SW480 (cell line): ENCODE results near the gene PLCL1.
"Not testable (repeated sequence)": the region's sequence is repeated elsewhere in the genome, so short reads cannot be mapped to it uniquely, and the experiment has no call there.

ENCODE experiments used
- DNase-seq: peaks from one replicate; pipeline ENCODE4 v3.0.0-alpha.2; 2016; ENCODE audit warnings: low spot score

Gene PLCL1

DNA sequence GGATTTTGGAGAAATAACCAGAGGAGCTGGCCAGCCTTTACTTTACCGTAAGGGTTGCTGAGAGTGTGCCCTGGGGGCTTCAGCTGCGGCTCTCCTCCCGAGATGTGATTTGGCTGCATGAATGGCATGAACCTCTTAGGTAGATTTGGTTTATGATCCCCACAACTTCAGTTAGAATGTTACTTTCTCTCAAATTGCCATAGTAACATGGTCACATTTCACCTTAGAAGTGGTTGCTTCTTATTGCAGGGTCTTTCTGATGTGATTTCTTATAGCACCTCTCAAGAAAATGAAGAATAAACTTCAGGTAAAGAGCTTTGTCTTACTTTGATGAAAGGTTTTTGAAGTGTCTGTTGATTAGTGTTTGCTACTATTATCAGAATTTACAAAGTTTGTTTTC, 5.6 kb downstream of the PLCL1 start:
- DNase-seq = no peak

DNA sequence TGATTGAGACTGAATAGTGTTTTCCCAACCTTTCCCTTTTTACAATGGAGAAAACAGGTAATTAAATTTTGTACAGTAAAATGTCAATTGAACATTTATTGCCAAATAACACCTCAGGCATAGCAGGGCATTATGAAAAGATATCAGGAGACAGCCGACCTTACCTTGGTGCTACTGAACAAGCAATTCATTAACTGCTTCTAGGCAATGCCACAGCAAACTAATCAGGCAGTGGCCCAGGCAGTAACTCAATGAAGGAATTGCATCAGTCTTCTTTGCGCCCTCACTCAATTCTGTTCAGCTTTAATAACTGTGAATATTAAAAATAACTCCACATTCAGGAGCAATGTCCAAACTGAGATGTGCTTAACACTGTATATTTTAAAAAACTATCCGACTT, 6.1 kb downstream of the PLCL1 start:
- DNase-seq = no peak

DNA sequence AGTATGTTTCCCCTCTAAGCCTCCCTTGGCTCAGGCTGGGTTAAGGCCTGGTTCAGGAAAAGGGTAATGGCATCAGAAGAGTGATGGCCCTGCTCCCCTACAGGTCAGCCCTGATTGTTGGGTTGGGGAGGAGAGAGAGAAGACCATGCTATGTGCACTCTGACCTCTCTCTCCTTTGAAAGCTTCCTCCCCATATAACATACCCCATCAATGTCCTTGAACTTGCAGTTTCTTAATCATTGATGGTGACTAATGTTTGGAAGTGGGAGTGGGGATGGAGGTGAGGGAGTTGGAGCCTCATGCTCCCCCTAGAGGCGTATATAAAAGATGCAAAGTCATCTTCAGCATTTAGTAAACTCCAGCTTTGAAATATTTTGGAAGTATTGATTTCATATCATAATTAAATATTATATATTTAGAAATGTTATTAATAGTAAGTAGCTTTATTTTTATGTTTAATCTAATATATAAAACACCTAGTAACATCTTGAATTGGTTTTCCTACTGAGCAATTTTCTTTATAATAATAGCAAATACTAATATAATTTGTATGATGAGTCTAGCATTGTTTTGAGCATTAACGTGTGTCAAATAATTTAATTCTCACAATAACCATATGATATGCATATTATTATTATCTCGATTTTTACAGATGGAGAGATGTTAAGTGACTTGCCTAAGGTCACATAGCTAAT, 8.8 kb downstream of the PLCL1 start:
- peak; percentile 17 for DNase-seq

DNA sequence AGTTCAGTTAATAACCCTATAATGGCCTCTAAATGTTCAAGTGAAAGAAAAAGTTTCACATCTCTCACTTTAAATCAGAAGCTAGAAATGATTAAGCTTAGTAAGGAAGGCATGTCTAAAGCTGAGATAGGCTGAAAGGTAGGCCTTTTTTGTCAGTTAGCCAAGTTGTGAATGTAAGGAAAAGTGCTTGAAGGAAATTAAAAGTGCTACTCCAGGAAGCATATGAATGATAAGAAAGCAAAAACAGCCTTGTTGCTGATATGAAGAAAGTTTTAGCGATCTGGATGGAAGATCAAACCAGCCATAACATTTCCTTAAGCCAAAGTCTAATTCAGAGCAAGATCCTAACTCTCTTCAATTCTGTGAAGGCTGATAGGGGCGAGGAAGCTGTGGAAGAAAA, 10.1 kb downstream of the PLCL1 start:
- DNase-seq = no peak

DNA sequence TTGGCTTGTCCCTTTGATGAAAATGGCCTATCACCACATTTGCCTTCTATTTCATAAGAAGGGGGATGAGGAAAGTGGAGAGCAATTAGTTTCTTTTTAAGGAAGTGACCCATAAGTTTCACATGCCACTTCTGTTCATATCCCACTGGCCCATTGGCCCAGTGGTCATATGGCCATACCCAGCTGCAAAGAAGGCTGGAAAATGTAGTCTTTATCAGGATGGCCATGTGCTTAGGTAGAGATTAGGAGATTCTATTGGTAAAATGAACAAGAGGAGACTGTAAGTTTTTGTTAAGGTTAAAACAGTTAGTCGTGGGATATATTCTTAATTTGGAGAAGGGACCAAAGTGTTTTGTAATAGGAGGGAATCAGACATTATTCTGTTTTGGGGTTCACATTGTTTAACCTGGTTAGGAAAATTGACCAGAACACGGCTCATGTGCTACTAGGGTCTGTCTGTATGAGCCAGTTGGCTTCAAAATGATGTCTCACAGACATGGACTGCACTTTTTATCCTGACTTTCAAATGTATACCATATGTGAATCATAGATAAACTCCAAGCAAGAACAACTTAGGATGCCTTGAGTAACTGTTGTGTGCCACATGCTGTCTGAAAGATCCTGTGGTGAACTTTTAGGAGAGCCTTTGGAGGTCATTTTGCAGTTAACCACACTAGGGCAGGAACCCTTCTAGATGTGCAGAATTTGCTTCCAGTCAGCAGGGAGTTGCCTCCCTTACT, 17.3 kb downstream of the PLCL1 start:
- DNase-seq = no peak

DNA sequence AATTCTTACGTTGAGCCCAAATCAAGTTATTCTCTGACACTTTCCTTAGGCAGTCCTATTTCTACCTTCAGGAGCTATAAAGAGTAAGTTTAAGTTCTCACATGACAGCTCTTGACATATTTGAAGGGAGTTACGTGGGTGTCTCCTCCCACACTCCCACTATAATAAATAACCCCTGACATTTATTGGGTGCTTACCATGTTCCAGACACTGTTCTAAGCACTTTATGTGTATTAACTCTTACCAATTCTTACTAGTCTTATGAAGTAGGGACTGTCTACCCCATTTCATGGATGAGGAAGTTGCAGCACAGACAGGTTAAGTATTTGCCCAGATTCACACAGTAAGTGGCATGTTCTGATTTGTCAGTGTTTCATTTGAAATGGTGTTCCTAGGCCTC, 17.9 kb downstream of the PLCL1 start:
- no peak for DNase-seq

DNA sequence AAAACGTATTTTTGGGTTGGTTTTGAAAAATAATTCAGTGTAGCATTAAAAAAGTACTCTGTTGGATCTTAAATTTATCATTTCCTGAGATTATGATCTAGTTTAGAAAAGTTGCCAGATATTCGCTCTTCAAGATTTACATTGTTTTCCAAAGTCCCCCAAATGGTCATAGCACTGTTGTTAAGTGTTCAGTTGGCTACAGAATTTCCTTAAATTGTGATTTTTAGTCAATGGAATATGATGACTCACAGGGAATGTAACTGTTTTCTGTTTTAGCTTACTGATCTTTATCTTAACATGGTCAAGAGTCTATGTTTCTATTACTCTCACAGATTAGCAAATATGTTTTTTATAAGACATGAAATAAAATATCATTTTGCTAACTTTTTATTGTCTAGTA, 23.2 kb downstream of the PLCL1 start:
- DNase-seq = no peak

DNA sequence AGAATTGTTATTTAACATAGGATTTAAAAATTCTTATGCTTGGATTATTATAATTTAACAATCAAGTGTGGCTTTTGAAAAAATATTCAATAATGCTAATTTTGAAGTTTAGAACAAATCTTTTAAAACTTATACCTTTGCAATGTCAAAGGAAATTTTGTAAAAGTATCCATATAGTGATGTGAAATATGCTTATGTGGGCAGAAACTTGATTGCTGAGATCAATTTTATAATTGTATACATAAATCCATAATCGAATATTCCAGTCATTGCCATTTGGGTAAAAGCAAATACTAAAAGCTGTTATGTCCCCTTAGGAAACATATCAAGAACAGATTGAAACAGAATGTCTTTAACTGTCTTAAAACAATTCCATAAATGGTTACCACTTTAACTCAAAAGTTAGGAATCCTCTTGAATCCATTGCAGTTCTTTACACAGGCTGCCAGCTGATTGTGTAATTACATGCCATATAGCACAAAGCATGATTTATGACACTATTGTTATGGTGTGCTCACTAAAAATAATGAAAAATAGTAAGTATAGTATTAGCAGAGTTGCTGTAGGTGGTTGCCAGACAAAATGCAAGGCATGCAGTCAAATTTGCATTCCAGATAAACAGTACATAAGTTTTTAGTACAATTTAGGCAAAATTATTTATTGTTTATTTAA, 24.2 kb downstream of the PLCL1 start:
- no peak for DNase-seq

DNA sequence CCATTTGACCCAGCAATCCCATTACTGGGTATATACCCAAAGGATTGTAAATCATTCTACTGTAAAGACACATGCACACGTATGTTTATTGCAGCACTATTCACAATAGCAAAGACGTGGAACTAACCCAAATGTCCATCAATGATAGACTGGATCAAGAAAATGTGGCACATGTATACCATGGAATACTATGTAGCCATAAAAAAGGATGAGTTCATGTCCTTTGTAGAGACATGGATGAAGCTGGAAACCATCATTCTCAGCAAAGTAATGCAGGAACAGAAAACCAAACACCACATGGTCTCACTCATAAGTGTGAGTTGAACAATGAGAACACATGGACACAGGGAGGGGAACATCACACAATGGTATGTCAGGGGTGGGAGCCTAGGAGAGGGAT, 30.4 kb downstream of the PLCL1 start:
- DNase-seq = not testable (repeated sequence)

DNA sequence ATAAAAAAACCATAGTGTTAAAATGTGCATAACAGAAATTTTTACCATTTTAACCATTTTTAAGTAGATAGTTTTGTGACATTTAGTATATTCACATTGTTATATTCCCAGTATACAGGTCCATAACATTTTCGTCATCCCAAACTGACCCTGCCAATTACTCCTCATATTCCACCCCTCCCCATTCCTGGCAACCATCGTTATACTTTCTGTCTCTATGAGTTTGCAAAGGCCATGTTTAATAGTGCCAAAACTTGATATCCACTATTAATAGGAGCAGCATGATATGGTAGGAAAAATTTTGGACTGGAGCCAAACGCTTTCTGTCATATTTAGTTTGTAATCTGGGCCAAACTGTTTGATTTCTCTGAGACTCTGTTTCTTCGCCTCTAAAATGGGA, 30.9 kb downstream of the PLCL1 start:
- no peak for DNase-seq

DNA sequence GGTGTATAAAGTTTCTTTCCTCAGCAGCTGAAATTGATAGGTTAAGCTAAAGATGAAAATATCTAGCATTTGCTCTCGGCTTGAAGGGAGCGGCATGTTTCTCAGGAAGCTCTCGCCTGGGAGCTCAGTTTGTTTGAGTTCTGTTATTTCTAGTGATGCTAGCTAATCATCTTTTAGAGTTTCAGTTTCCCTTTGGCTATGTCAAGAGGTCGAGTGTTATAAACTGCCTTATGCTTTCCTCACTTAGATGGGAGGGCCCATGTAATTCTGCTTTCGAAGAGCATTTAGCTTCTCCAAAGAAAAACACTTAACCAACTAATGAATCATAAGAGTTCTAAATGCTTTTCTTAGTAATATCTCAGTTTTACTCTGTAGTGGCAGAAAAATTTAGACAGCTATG, 33.6 kb downstream of the PLCL1 start:
- no peak for DNase-seq

DNA sequence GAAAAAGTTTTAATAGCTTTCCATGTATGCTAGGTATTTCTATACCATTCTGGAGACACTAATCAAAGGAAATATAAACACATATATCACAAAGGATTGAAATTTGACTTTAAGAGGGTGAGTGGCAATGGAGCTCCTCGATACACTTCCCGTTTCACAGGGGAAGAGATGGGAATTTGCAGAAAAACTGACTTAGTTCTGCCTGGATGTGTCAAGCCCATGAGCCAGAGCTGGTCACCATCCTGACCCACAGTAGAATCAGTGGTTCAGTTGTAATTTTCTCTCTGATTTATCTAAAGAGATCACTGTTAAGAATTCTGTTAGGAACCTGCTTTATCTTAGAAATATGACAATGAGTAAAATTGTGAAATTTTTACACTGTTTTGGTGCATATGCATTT, 34.2 kb downstream of the PLCL1 start:
- DNase-seq = no peak

DNA sequence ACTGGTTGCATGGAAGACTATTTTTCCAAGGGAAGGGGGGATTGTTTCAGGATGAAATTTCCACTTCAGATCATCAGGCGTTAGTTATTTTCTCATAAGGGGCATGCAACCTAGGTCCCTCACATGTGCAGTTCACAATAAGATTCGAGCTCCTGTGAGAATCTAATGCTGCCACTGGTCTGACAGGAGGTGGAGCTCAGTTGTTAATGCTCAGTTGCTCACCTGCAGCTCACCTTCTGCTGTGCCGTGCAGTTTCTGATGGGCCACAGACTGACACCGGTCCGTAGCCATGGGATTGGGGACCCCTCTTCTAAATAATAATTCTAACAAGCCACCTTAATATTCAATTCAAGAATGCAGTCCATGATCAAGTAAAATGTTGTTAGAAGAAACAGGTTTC, 34.9 kb downstream of the PLCL1 start:
- no peak for DNase-seq

DNA sequence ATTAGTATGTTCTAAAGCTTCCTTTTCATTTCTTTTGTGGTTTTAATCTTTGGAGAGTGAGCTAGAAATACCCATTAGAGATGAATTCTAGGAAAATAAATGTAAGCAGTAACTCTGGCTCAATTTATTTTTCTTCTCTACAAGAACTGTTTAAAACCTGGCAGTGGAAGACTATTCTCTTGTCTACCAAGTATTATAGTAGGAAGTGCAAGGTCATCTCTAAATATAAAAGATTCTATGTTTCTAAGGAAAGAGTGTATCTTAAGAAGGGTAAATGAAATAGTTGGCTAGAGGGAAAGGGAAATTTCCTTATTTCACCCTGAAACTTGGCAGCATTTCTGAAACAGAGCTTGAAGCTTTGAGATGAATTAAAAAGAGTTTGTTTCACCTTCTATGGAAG, 35.5 kb downstream of the PLCL1 start:
- no peak for DNase-seq

DNA sequence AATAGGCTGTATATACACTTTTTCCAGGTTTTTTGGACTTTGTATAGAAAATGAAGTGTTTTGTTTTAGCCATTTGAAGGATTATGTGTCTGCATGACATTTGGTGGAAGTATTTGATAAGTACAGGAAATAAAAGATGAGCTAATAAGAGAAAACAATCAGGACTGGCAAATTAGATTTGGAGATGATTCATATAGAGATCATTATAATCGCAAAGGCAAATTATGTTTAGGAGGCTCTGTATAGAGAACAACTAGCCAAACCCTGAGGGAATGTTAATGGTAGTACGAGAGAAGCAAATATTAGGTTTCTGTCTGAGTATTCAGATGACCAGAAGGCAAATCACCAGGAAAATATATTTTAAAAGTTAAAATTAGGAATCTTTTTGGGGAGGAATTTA, 41.7 kb downstream of the PLCL1 start:
- DNase-seq = no peak

DNA sequence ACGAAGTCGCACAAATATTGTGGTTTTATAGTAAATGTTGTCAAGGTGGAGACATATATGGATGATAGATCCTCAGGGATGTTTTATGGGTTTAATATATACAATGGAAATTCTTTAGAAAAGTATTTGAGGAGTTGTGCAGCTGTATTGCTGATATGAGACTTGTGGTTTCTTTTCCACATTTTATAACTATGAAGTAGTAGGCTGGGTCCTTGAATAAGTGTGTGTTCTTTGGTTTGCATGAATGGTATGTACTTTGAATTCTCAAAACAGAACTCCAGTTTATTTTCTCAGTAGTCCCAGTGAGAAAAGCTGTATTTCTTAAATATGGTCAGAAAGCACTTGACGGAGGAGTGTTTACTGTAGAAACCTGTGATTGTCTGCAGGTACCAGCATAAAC, 42.4 kb downstream of the PLCL1 start:
- DNase-seq = no peak

DNA sequence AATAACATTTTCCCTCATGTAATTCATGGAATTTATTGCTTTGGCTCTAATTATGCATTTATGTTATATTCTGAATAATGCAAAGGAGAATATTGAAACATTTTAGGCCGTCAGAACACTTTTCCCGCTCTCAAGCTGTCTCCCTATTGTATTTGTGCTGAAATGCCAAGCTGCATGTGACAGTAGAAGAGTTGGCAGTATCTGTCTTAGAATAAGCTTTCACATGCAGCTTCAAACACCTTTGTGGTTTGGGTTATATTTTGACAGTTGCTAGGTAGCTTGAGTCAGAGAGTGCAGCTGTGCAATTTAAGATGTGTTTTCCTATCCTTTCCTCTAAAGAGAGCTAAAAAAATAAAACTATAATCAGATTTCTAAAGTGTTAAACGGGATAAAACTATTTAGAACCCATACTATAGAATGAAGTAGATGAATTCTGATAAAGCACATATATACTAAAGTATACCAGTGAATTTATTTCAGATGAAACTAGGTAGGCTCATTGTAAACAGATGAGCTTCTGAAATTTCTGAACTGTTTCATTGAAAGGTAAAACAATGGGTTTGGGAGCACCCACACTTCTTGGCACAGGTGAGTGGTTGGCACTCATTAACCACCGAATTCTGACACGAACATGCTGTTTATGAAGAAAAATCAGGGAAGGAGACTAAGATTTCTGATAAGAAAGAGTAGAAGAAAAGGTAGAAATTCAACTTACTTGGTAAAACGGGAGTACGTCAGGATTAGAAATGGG, 43.4 kb downstream of the PLCL1 start:
- DNase-seq = no peak

DNA sequence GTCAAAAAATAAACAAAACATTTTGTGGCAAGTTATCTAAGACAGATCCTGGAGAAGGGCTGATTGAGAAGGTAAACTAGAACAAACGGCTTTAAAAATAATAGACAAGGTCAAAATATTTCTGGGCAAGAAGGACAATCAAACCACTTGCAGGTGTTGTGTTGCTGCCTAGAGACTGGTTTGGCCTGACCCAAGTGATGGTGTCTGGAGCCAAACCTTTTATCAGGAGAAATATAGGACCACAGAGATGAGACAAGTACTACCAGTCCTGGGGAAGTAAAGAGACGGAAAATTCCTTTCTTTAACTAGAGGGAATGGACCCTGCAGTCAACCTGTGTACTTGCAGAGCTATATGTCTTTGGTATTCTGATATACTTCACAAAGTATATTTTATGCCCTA, 44.2 kb downstream of the PLCL1 start:
- no peak for DNase-seq

DNA sequence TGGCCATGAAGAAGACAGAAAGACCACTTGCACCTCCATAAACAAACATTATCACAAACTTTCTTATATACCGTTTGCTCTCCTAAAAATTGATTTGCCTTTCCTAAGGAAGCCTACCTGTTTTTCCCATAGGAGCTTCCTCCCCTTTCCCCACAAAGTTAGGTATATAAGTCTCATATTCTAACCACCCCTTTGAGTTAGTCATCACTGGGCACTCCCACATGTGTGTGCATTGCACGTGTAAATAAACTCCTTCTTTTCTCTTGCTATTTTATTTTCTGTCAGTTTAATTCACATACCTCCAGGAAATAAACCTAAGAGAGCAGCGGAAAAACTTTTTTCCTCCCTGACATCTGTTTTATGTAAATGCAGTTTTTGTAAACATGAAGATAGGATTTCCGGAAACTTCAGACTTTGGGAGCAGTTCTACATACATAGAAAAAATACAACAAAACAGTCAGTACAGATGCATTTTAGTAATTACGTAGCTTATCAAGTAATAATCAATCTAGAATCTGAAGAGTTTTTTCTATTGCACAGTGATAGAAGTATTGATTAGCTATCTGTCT, 46.6 kb downstream of the PLCL1 start:
- no peak for DNase-seq

DNA sequence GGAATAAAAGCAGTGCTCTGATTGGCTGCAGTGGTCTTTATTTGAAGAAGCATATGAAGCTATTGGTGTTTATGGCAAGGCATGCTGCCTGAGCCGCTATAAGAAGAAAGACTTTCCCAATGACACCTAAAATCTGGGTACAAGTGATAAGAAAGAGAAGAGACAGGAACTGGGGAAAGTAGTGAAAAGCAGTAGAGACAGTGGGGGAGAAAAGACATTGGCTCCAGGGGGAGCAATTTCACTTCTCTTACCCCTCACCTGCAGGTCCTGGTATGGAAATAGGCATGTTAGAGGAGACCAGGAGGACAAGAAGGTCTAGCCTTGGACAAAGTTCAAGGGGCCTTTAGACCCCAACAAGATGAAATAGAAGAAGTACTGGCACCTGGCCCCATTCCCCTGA, 47.1 kb downstream of the PLCL1 start:
- DNase-seq = no peak

DNA sequence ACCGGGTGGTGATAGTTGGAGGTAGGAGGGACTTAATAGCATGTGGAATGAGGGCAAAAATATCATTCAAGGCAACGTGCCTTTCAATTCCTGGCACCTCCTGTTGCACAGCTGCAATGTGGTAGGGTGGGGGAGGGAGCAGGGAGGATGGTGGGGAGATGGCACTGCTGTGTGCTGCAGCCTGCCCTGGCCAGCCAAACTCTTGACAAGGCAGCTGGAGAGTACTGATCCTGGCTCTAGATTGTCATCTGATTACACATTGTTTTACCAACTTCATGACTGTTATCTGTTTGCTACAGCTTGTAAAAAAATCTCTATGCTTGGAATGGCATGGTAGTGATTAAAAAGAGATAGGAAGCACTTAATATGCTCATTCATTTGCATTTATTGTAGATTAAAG, 47.7 kb downstream of the PLCL1 start:
- DNase-seq = no peak

DNA sequence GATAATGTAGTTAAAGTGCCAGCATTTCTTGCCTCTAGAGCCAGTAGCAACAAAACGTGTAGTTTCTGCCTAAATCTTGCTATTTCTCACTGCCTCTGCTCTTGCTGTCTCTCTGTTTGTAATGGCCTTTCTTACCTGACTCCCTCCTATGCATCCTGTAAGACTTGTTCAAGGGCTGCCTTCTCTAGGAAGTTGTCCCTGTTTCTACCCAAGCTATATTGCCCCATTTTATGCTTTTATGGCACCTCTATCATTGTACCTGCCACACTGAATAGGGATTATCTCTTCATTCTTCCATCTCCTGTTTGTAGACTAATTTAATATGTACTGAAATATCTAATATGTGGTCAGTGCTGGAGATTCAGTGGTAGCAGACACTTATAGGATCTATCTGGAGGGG, 49.2 kb downstream of the PLCL1 start:
- no peak for DNase-seq
